HepG2 (cell line): ENCODE measurements around the gene NOL4. TPM values are rescaled to one million over a fixed set of nuclear protein-coding genes. Genes with fewer than 3 reads are reported as not detected.

Experiments
- ATAC-seq: fragments of 200-7000 bp; cut with Tn5 transposase; 3 replicates; pipeline ENCODE4 v1.9.1; 2020; ENCODE audit warnings: mild to moderate bottlenecking, moderate library complexity
- BruUV-seq: library from RNA; stranded (reverse); fragments of 400-500 nt; replicated peaks from 2 replicates; lab custom pipeline; 2021; lab: Mats Ljungman, UMichigan
- CTCF ChIA-PET: fragments of 300-600 bp; formaldehyde crosslinking; extraction: SDS; loops from one replicate; lab custom pipeline; 2021; ENCODE audit warnings: low total read pairs, inconsistent platforms, low intra/inter-chr PET ratio; lab: Yijun Ruan, JAX
- POLR2A ChIA-PET: fragments of 350-600 bp; sonication (Branson Sonifier 250); formaldehyde crosslinking; loops from one replicate; lab custom pipeline; 2020; ENCODE audit warnings: antibody characterized with exemption, inconsistent platforms; lab: Yijun Ruan, JAX
- DNase-seq: peaks from one replicate; pipeline ENCODE4 v3.0.0-alpha.2; 2015; ENCODE audit warnings: low spot score
- FAIRE-seq: peaks from 3 replicates; lab custom pipeline; 2011; peaks lifted over from hg19 to GRCh38; lab: Jason Lieb, UNC
- H2AFZ ChIP-seq: one replicate; pipeline ENCODE4 v1.6.1; 2011; ENCODE audit warnings: low read length, inconsistent platforms
- H3K27ac ChIP-seq: fragments of 300-600 bp; 3 replicates; pipeline ENCODE4 v1.8.0; 2011; ENCODE audit warnings: mixed run types, mild to moderate bottlenecking, mixed read lengths, low read length, inconsistent platforms; ENCODE audit not compliant: insufficient read depth; ENCODE audit errors: extremely low read length
- H3K27me3 ChIP-seq, 2 experiments: fragments of 200-600 bp in 1 of 2; 2 replicates in 1 of 2; 3 replicates in 1 of 2; pipeline versions ENCODE4 v1.6.0 to v1.8.0; 2011; ENCODE audit warnings: low read length in 2 of 2, mild to moderate bottlenecking in 2 of 2, moderate library complexity in 2 of 2, inconsistent platforms in 1 of 2; ENCODE audit not compliant: insufficient read depth in 2 of 2, control insufficient read depth in 1 of 2
- H3K36me3 ChIP-seq, 2 experiments: fragments of 200-600 bp in 1 of 2; replicated peaks in 1 of 2; 2 replicates in 1 of 2; 3 replicates in 1 of 2; pipeline versions ENCODE4 v1.5.1 to v1.8.0; 2011; ENCODE audit warnings: low read length in 2 of 2, inconsistent platforms in 1 of 2; ENCODE audit not compliant: insufficient read depth in 2 of 2, control insufficient read depth in 1 of 2
- H3K4me1 ChIP-seq: 2 replicates; pipeline ENCODE4 v1.5.1; 2012; ENCODE audit warnings: low read length, inconsistent platforms; ENCODE audit not compliant: insufficient read depth
- H3K4me2 ChIP-seq: 2 replicates; pipeline ENCODE4 v1.6.0; 2011; ENCODE audit warnings: low read depth, low read length, inconsistent platforms
- H3K4me3 ChIP-seq, 3 experiments: fragments of 200-600 bp in 1 of 3; sonication (generic), shearing (Covaris generic) in 1 of 3; replicated peaks in 1 of 3; 2 replicates each; pipeline ENCODE4 v1.5.1; 2011 to 2016; ENCODE audit warnings: low read length in 3 of 3, inconsistent platforms in 2 of 3, low read depth in 2 of 3, mild to moderate bottlenecking in 2 of 3, control low read depth in 1 of 3, mixed read lengths in 1 of 3; ENCODE audit not compliant: insufficient read depth in 1 of 3
- H3K79me2 ChIP-seq: one replicate; pipeline ENCODE4 v1.6.1; 2011; ENCODE audit warnings: low read length, inconsistent platforms; ENCODE audit not compliant: insufficient read depth
- H3K9ac ChIP-seq: 2 replicates; pipeline ENCODE4 v1.6.0; 2011; ENCODE audit warnings: mild to moderate bottlenecking, low read depth, low read length, inconsistent platforms; ENCODE audit not compliant: insufficient read depth
- H3K9me3 ChIP-seq: 2 replicates; pipeline ENCODE4 v1.5.1; 2012; ENCODE audit warnings: mild to moderate bottlenecking, low read length
- H4K20me1 ChIP-seq: 2 replicates; pipeline ENCODE4 v1.6.0; 2011; ENCODE audit warnings: inconsistent platforms, mild to moderate bottlenecking, low read length, moderate library complexity; ENCODE audit not compliant: insufficient read depth
- CCDC6 ChIP-seq: sonication (generic); formaldehyde crosslinking; IDR thresholded peaks from 2 replicates; pipeline ENCODE4 v1.8.1; 2022; ENCODE audit warnings: mild to moderate bottlenecking, missing genetic modification reagents, moderate library complexity
- IRX3 ChIP-seq: sonication (generic); formaldehyde crosslinking; IDR thresholded peaks from 2 replicates; pipeline ENCODE4 v1.8.1; 2023; ENCODE audit warnings: mild to moderate bottlenecking, low read depth, missing genetic modification reagents, borderline replicate concordance
- KLF13 ChIP-seq: sonication (generic); formaldehyde crosslinking; IDR thresholded peaks from 2 replicates; pipeline ENCODE4 v1.4.0; 2020; ENCODE audit warnings: mild to moderate bottlenecking, missing genetic modification reagents
- LRRFIP1 ChIP-seq: sonication (generic); formaldehyde crosslinking; conservative IDR thresholded peaks from 2 replicates; pipeline ENCODE4 v1.4.0; 2020; ENCODE audit warnings: missing genetic modification reagents
- MIXL1 ChIP-seq: IDR thresholded peaks from 2 replicates; pipeline ENCODE4 v1.6.1; 2016
- MTA1 ChIP-seq: sonication (generic); formaldehyde crosslinking; IDR thresholded peaks from 2 replicates; pipeline ENCODE4 v1.4.0; 2020; ENCODE audit warnings: missing genetic modification reagents, mild to moderate bottlenecking, borderline replicate concordance
- NONO ChIP-seq, 2 experiments: fragments of 450-650 bp in 1 of 2; sonication (generic) in 1 of 2; formaldehyde crosslinking in 1 of 2; IDR thresholded peaks in 1 of 2; conservative IDR thresholded peaks in 1 of 2; 2 replicates each; pipeline versions ENCODE4 v1.6.1 to v1.8.0; 2017 to 2022; ENCODE audit warnings: mild to moderate bottlenecking in 1 of 2, missing genetic modification reagents in 1 of 2, moderate library complexity in 1 of 2
- PLRG1 ChIP-seq: fragments of 450-650 bp; conservative IDR thresholded peaks from 2 replicates; pipeline ENCODE4 v1.6.1; 2016
- RXRB ChIP-seq: IDR thresholded peaks from 2 replicates; pipeline ENCODE4 v1.6.1; 2016; ENCODE audit warnings: borderline replicate concordance, missing genetic modification reagents, missing compliant biosample characterization
- SMARCC2 ChIP-seq: fragments of 450-650 bp; IDR thresholded peaks from 2 replicates; pipeline ENCODE4 v1.6.1; 2017; ENCODE audit warnings: antibody characterized with exemption, mild to moderate bottlenecking
- WIZ ChIP-seq: sonication (generic); formaldehyde crosslinking; IDR thresholded peaks from 2 replicates; pipeline ENCODE4 v1.5.1; 2020; ENCODE audit warnings: mild to moderate bottlenecking, missing genetic modification reagents
- ZFX ChIP-seq: sonication (generic); formaldehyde crosslinking; IDR thresholded peaks from 2 replicates; pipeline ENCODE4 v1.4.0; 2020; ENCODE audit warnings: mild to moderate bottlenecking, low read depth, missing genetic modification reagents, moderate library complexity
- ZNF230 ChIP-seq: sonication (generic); formaldehyde crosslinking; IDR thresholded peaks from 2 replicates; pipeline ENCODE4 v1.4.0; 2020; ENCODE audit warnings: mild to moderate bottlenecking, missing genetic modification reagents
- ZNF232 ChIP-seq: sonication (generic); formaldehyde crosslinking; IDR thresholded peaks from 2 replicates; pipeline ENCODE4 v1.4.0; 2020; ENCODE audit warnings: missing genetic modification reagents, borderline replicate concordance
- ZNF572 ChIP-seq: sonication (generic); formaldehyde crosslinking; IDR thresholded peaks from 2 replicates; pipeline ENCODE4 v1.5.1; 2020; ENCODE audit warnings: mild to moderate bottlenecking, missing genetic modification reagents
- ZNF777 ChIP-seq: sonication (generic); formaldehyde crosslinking; IDR thresholded peaks from 2 replicates; pipeline ENCODE4 v1.4.0; 2020; ENCODE audit warnings: missing genetic modification reagents
- in situ Hi-C: cut with HindIII; loops from 2 replicates; pipeline ENCODE4 v1.10.0; 2017; ENCODE audit warnings: low pct_unique_long_range_greater_than_20kb; ENCODE audit not compliant: extremely low pct_ligation_motif_present
- intact Hi-C: fragments of 100-400 bp; cut with micrococcal nuclease; formaldehyde crosslinking; loops from one replicate; pipeline ENCODE4 v1.10.0; 2022; ENCODE audit not compliant: unreplicated experiment
- polyA plus RNA-seq, 8 experiments: library from polyadenylated mRNA; depleted of rRNA in 3 of 8; stranded (reverse) in 7 of 8; unstranded in 1 of 8; fragments of >200 nt; fragmentation: Illumina TruSeq in 4 of 8; extraction: Trizol in 4 of 8; gene quantifications; 2 replicates each; pipeline versions ENCODE4 v1.2.1 to v1.2.3, GENCODE V29; 2011 to 2016; ENCODE audit warnings: low read depth in 4 of 8, missing spikeins in 1 of 8, mixed read lengths in 1 of 8; ENCODE audit not compliant: insufficient read depth in 1 of 8
- total RNA-seq, 5 experiments: library from RNA; depleted of rRNA; stranded (reverse); fragments of >200 nt; fragmentation: Illumina TruSeq; extraction: Trizol; gene quantifications; 2 replicates each; pipeline ENCODE4 v1.2.3, GENCODE V29; 2016; ENCODE audit warnings: low read depth in 1 of 5

Gene NOL4
- total and polyA plus RNA-seq, 2 of the 13 experiments (the other 11 are each of a cell fraction or from before 2014, with no cell fraction given) = 1.8 TPM; not detected in 1

DNA sequence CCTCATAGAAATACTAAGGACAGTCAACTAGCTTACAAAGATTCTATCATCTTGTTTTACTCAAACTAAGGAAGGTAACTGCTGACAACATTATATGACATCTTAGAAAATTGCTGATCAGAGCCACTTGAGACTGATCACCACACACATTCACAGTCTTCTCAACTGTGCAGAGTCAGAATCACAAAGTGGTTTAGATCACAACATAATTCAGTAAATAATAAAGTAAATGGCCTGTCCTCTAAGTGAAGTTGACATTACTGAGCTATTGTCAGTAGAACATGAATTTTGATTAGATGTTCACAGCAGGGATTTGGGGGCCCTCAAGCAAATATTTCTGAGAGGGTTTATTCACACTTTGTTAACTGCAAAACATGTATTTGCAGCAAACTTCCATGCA is 28.5 kb downstream of the NOL4 start:
- ATAC-seq = no peak
- no peaks in the 10 kb centered on the region for H4K20me1 ChIP-seq
- no peak for DNase-seq
- H3K27ac ChIP-seq = no peak overlapping the region
- no peaks in the 10 kb centered on the region for H3K27me3 ChIP-seq
- H3K4me1 ChIP-seq = no peaks in the 10 kb centered on the region
- H3K79me2 ChIP-seq = no peaks in the 10 kb centered on the region
- CTCF ChIA-PET = no interaction called here
- H3K4me2 ChIP-seq = no peak overlapping the region
- H3K9ac ChIP-seq = no peak overlapping the region
- no peak for TF ChIP-seq RXRB (CRISPR knock-in tag)
- no peak for TF ChIP-seq MTA1 (CRISPR knock-in tag)
- no peak for TF ChIP-seq SMARCC2
- TF ChIP-seq CCDC6 (CRISPR knock-in tag) = no peak
- no peak for TF ChIP-seq MIXL1
- no peak for TF ChIP-seq PLRG1
- TF ChIP-seq ZFX = no peak
- no peak for TF ChIP-seq LRRFIP1
- no peak for TF ChIP-seq NONO (IDR thresholded peaks at IDR 0.05)
- TF ChIP-seq NONO (CRISPR knock-in tag; conservative IDR thresholded peaks at IDR 0.05) = no peak
- TF ChIP-seq ZNF777 (CRISPR knock-in tag) = no peak
- no peak for TF ChIP-seq IRX3 (CRISPR knock-in tag)
- no peak for TF ChIP-seq WIZ (CRISPR knock-in tag)
- TF ChIP-seq ZNF232 = no peak
- no peak for TF ChIP-seq KLF13 (CRISPR knock-in tag)
- TF ChIP-seq ZNF572 = no peak
- TF ChIP-seq ZNF230 (CRISPR knock-in tag) = no peak
- no peak overlapping the region for H2AFZ ChIP-seq
- H3K9me3 ChIP-seq = no peaks in the 10 kb centered on the region
- no peak for FAIRE-seq
- no peaks in the 10 kb centered on the region for H3K36me3 ChIP-seq
- no TSS peak for BruUV-seq
- H3K4me3 ChIP-seq = no peak overlapping the region
- POLR2A ChIA-PET = no interaction called here
- intact Hi-C loops (no loop called here), in situ Hi-C loops (no loop called here)
